NCI-H2227 (cell line): ENCODE measurements around the gene UBTD1.

Experiments
- DNase-seq: peaks from one replicate; lab custom pipeline; 2025; ENCODE audit not compliant: unreplicated experiment; lab: John Stamatoyannopoulos, UW

UBTD1 gene

GRCh38 chr10:97607095-97607636, 108.4 kb downstream of the UBTD1 start:
- no peak for DNase-seq

GRCh38 chr10:97608991-97609561, 110.4 kb downstream of the UBTD1 start:
- no peak for DNase-seq

GRCh38 chr10:97611473-97611872, 112.7 kb downstream of the UBTD1 start:
- DNase-seq: no peak

- peak; percentile 48 for DNase-seq
Measured at GRCh38 chr10:97612386-97612785, 113.7 kb downstream of the UBTD1 start.

GRCh38 chr10:97618285-97618684, 119.6 kb downstream of the UBTD1 start:
- DNase-seq: no peak

GRCh38 chr10:97618733-97619132, 120.0 kb downstream of the UBTD1 start:
- DNase-seq: no peak
